22Rv1 (cell line): Measurements from ENCODE around the gene SRC.

Experiments used
- H3K27ac ChIP-seq: fragments of 450-650 bp; 2 replicates; pipeline ENCODE4 v1.5.1; 2017
- ZFX ChIP-seq: fragments of 450-650 bp; IDR thresholded peaks from 2 replicates; pipeline ENCODE4 v1.6.1; 2017; ENCODE audit warnings: antibody characterized with exemption, borderline replicate concordance
- TF ChIP-seq, protein P1 (sequence below): fragments of 450-650 bp; IDR thresholded peaks from 2 replicates; pipeline ENCODE4 v1.5.1; 2017; ENCODE audit warnings: mild to moderate bottlenecking

The SRC gene

DNA sequence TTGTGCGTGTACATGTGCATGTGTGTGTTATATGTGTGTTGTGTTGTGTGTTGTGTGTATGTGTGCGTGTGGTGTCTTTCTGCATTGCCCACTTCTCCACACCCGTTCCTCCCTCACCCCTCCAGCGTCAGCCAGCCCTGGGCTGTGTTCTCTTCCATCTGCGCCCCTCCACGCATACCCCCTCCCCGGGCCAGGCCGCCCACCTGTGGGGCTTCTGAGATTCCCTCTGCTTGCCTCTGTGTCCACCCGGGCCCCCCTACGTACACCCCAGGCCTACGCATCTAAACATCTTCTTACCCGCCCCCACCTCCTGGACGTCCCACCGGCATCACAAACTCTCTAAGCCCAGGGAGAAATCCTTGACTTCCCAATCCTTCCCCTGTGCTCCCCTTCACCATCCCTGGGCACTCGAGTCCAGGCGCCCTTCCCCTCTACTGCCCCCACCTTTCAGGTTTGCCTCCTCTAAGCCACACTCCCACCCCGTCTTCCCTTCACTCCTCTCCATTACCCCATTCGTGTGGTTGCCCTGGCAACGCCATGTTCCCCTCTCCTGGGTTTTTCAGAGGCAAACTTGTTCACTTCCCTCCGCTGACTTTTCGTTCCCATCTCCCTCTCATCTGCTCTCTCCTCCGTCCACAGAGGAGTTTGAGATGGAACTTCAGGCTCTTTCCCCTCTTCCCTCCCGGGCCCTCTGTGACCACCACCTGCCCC, 93.4 kb downstream of the SRC start:
- TF ChIP-seq, protein P1, sequence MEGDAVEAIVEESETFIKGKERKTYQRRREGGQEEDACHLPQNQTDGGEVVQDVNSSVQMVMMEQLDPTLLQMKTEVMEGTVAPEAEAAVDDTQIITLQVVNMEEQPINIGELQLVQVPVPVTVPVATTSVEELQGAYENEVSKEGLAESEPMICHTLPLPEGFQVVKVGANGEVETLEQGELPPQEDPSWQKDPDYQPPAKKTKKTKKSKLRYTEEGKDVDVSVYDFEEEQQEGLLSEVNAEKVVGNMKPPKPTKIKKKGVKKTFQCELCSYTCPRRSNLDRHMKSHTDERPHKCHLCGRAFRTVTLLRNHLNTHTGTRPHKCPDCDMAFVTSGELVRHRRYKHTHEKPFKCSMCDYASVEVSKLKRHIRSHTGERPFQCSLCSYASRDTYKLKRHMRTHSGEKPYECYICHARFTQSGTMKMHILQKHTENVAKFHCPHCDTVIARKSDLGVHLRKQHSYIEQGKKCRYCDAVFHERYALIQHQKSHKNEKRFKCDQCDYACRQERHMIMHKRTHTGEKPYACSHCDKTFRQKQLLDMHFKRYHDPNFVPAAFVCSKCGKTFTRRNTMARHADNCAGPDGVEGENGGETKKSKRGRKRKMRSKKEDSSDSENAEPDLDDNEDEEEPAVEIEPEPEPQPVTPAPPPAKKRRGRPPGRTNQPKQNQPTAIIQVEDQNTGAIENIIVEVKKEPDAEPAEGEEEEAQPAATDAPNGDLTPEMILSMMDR = no peak
- no peak for TF ChIP-seq ZFX
- H3K27ac ChIP-seq = no peak overlapping the region

DNA sequence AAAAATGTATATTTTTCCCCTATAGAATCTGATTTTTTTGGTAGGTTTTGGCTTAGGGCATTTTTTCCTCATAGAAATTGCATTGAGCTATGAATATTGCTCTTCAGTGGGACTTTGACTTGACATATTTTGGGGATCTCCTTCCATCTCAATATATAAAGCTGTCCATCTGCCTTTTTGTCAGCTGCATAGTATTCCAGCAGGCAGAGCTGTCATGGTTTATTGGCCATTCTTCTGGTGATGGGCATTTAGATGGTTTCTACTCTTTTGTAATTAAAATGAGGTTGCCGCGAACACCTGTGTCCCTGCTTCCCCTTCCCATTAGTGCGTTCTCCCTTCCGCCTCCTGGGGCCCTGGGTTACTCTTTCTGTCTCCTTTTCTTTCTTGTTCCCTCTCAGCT, 95.1 kb downstream of the SRC start:
- no peak for TF ChIP-seq ZFX
- TF ChIP-seq, protein P1 = no peak
- H3K27ac ChIP-seq = no peak overlapping the region

DNA sequence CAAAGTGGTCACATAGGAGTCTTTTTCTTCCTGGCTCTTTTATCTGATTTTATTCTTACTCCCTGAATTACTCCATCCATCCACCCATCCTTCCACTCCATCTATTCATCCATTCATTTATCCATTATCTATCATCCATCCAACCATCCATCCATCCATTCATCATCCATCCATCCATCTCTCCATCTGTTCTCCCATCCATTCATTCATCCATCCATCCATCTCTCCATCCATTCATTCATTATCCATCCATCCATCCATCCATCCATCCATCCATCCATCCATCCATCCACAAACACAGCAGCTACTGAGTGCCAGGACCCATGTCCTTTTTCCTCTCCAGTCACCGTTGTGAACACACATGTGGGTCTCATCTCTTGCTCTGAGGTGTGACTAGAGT, 96.6 kb downstream of the SRC start:
- TF ChIP-seq, protein P1 = no peak
- TF ChIP-seq ZFX = no peak
- H3K27ac ChIP-seq = no peak overlapping the region

DNA sequence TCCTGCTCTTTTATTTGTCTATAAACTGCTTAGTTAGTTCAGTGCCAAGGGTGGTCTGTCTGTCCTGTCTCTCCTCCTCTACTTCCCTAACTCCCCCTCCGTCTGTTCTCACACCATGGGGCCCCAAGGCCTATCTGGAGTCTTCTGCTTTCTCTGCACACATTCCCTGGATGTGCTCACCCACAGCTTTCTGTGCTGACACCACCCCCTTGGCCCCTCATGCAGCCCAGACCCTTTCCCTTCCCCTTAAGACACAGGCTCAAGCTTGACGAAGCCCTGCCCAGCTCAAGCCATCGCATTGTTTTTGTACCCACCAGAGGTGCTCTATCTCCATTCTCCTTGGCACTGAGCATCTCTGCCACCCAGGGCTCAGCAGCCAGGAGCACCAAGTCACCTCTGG, 97.0 kb downstream of the SRC start:
- no peak overlapping the region for H3K27ac ChIP-seq
- no peak for TF ChIP-seq ZFX
- TF ChIP-seq, protein P1 = no peak

DNA sequence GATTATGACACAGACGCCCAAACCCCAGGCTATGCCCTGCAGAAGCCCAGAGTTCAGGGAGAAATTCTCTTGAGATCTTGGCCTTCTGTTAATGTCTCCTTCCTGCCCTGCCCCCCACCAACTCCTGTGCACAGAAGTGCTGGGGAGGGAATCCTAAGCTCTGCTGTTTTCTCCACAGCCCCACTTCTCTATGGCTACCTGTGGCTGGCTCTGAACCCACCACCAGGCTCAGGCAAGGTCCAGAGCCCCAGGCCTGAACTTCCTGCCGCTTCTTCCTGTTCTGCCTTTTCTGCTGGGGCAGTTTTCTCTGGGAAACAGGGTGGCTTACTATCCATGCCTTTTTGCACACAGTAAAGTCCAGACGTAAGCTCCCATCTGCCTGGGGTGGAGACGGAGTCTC, 97.7 kb downstream of the SRC start:
- no peak overlapping the region for H3K27ac ChIP-seq
- no peak for TF ChIP-seq ZFX
- TF ChIP-seq, protein P1 = no peak

DNA sequence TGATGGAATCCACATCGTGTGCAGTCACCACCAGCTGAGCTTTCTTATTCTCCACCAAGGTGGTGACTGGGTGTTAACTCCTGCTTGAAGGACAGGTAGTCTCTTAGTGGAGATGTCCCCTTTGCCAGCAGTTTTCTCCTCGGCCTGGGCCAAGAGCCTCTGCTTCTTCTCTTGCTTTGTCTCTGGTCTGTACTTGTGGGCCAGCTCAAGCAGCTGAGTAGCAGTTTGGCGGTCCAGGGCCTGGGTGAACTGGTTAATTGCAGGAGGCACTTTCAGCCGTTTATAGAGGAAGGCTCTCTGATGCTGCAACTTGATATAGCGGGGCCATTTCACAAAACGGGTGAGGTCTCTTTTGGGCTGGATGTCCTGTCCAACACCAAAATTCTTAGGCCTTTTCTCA, 99.1 kb downstream of the SRC start:
- TF ChIP-seq ZFX = no peak
- TF ChIP-seq, protein P1 = no peak
- no peak overlapping the region for H3K27ac ChIP-seq

DNA sequence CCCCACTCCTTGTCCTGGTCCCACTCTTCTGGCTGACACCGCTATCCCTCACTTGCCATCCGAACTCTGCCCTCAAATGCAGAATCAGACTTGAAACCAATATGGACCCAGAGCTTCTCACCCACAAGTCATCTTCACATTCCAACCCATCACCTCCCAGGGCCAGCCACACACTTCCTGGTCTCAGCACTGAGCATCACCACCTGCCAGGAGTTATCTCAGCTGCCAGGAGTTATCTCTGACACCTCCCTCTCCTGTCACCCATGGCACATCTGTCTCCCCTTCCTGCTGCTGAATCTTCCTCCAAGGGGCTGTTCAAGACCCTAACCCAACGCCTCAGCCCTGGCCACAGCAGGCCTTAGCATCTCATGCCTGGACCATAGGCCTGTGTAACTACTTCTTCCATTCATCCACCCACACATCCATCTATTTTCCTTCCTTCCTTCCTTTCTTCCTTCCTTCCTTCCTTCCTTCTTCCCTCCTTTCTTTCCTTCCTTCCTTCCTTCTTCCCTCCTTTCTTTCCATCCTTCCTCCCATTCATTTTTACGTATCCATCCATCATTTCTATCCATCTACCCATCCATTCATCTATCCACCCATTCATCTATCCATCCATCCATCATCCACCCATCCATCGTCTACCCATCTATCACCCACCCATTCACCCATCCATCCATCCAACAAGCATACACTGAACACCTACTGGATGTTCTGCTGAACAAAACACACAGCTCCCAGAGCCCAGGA, 100.5 kb downstream of the SRC start:
- no peak overlapping the region for H3K27ac ChIP-seq
- TF ChIP-seq ZFX = no peak
- TF ChIP-seq, protein P1 = no peak
